ENCODE data around the gene ANKRD63. TPM values are rescaled to one million over a fixed set of nuclear protein-coding genes. Genes with fewer than 3 reads are reported as not detected.

Gene ANKRD63
- total RNA-seq, 4 donors from 2014 or later = 1.6 TPM; not detected in 3

DNA sequence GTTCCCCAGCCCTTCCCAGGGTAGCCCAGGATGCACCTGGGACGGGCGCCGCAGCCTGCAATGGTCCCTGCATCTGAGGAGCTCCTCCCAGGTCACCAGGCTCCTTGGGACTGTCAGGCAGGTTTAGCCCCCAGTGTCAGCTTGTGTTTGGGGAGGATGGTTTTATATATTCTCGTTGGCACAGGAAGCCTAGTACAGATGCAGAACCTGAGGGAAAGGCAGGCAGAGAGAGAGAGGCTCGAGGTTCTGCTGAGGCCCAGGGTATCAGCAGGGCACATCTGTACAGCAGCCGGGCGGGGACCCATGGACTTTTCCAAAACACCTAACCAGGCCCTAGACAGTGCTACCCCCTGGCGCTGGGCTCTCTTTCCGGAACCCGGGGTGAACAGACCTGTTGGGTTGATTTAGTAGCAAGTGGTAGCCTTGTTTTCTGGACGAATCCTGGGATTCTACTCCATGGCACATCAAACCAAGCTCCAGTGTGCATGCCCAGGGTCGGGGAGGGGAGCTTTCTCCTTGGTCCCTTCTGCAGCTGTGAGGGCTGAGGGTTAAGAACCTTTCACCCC lies 35.4 kb downstream of the ANKRD63 start:
- H3K4me3 ChIP-seq = no peak overlapping the region
- TF ChIP-seq POLR2A (IDR thresholded peaks at IDR 0.05) = no peak
- no peak for TF ChIP-seq EP300 (IDR thresholded peaks at IDR 0.05)
- no peak for TF ChIP-seq POLR2AphosphoS5 (IDR thresholded peaks at IDR 0.05)
- TF ChIP-seq, protein P1, sequence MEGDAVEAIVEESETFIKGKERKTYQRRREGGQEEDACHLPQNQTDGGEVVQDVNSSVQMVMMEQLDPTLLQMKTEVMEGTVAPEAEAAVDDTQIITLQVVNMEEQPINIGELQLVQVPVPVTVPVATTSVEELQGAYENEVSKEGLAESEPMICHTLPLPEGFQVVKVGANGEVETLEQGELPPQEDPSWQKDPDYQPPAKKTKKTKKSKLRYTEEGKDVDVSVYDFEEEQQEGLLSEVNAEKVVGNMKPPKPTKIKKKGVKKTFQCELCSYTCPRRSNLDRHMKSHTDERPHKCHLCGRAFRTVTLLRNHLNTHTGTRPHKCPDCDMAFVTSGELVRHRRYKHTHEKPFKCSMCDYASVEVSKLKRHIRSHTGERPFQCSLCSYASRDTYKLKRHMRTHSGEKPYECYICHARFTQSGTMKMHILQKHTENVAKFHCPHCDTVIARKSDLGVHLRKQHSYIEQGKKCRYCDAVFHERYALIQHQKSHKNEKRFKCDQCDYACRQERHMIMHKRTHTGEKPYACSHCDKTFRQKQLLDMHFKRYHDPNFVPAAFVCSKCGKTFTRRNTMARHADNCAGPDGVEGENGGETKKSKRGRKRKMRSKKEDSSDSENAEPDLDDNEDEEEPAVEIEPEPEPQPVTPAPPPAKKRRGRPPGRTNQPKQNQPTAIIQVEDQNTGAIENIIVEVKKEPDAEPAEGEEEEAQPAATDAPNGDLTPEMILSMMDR (IDR thresholded peaks at IDR 0.05) = no peak
- 93 to 97% methylated on average over 3 to 6 of the region's 12 CpGs for WGBS, 2 donors (ENCODE audit: low coverage in 1 of 2)
- no peaks in the 10 kb centered on the region for H3K36me3 ChIP-seq
- no peaks in the 10 kb centered on the region for H3K9me3 ChIP-seq
- no peak overlapping the region for H3K27ac ChIP-seq
- H3K4me1 ChIP-seq = peaks cover 0 to 10% (median 3%) of the 10 kb centered on the region in 3 donors
- no peak for ATAC-seq
- H3K27me3 ChIP-seq = peaks cover 4% of the 10 kb centered on the region

DNA sequence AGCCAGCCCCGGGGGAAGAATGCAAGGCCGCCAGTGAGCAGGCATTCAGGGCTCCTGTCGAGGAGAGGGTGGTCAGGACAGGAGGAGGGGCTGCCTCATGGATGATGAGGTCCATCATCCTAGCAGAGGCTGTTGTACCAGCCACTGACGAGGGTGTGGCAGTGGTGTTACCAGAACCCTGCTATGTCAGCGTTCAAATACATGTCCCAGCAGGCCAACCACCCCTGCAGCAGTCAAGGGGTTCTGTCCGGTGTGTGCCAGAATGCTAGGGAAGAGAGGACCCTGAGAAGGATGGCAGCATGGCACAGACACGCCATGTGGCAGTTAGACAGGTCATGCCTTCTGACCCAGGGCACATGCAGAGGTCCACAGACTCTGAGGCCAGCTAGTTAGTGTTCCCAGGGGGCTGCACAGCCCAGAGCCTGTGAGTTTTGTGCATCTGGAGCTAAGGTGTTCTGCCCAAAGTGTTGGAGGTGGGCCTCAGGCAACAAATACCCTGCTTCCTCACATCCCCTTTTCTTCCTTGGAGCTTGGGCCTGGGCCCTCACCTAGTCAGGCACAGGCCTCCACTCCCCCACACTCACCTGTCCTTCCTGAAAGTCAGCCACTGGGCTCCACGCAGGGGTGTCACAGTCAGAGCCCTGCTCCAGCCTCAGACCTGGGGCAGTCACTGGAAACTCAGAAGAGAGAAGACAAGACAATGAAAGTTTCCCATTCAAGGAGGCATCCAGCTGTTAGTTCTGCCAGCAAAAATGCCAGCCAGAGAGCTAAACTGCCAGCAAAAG lies 36.2 kb downstream of the ANKRD63 start:
- Histone ChIP-seq H3K4me3 (no peak overlapping the region), H3K36me3 (no peaks in the 10 kb centered on the region), H3K27ac (no peak overlapping the region), H3K27me3 (no peaks in the 10 kb centered on the region), H3K4me1 (peaks cover 0 to 5% (median 0%) of the 10 kb centered on the region in 3 donors), H3K9me3 (no peaks in the 10 kb centered on the region)
- no peak for ATAC-seq
- WGBS, 2 donors (ENCODE audit: low coverage in 1 of 2) = no CpG with 5 or more reads among the region's 8 CpGs
- TF ChIP-seq POLR2AphosphoS5 (IDR thresholded peaks at IDR 0.05) (no peak), EP300 (IDR thresholded peaks at IDR 0.05) (no peak), POLR2A (IDR thresholded peaks at IDR 0.05) (no peak)
- TF ChIP-seq, protein P1 (IDR thresholded peaks at IDR 0.05) = no peak

DNA sequence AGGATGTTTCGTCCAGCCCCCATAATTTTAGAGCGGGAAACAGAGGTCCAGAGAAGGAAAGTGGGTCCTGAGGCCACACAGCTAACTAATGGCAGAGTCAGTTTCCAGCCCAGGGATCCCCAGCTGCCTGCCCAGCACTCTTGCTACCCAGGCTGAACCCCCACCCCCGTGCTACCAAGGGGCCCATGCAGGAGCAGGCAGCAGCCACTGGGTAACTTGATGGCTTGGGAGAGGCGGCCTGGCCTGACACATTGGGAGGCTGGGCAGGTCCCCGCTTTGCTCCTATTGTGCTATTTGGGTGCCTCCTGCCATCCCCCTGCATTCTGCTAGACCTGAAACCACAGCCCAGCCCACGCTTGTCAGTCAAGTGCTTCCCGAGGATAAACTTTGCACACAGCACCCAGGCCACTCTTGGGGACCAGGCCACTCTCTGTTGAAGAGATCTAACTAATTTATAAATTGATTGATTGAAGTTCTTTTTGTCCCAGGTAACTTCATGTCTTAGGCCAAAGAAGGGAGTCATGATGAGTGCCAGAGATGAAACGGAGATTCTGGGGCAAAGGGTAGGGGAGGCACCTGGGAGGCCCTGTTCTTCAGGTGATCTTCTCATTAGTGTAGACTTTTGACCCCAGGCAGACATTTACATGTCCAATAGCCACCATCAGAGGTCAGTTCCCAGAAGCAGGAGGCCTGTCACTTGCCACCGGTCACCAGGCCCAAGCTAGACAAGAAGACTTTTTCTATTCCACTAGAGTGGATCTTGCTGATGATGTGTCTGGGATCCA lies 37.0 kb downstream of the ANKRD63 start:
- TF ChIP-seq EP300 (IDR thresholded peaks at IDR 0.05) = no peak
- TF ChIP-seq, protein P1 (IDR thresholded peaks at IDR 0.05) = no peak
- no peak for TF ChIP-seq POLR2A (IDR thresholded peaks at IDR 0.05)
- TF ChIP-seq POLR2AphosphoS5 (IDR thresholded peaks at IDR 0.05) = no peak
- Histone ChIP-seq H3K27me3 (no peaks in the 10 kb centered on the region), H3K9me3 (no peaks in the 10 kb centered on the region), H3K27ac (no peak overlapping the region), H3K4me3 (no peak overlapping the region), H3K36me3 (no peaks in the 10 kb centered on the region), H3K4me1 (peaks cover 0 to 5% (median 0%) of the 10 kb centered on the region in 3 donors)
- WGBS, 2 donors (ENCODE audit: low coverage in 1 of 2) = 87 to 89% methylated on average over 4 to 6 of the region's 9 CpGs
- no peak for ATAC-seq

DNA sequence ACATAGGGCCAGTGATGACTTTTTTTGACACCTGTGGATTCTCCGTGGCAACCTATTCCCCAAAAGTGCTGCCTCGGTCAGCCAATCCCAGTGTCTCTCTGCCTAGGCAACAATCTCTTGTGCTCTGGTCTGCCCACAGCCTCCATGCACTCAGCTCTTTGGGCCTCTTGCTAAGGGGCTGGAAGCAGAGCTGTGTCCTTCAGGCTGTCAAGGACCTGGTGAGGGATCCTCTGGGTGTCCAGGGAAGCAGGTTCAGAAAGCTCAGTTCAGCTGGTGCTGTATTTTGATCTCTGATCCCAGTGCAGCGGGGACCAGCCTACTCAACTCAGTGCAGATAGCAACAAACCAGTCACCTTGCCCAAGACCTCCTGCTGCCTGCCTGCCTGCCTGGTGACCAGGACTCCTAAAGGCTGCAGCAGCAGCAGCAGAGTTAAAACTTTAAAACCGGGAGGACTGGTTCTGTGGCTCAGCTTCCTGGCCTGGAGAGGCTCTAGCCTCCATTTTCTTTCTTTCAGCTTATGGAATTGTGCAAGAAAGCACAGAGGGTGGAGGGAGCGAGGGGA lies 37.8 kb downstream of the ANKRD63 start:
- H3K27ac ChIP-seq = no peak overlapping the region
- TF ChIP-seq EP300 (IDR thresholded peaks at IDR 0.05) (no peak), POLR2AphosphoS5 (IDR thresholded peaks at IDR 0.05) (no peak), POLR2A (IDR thresholded peaks at IDR 0.05) (no peak)
- TF ChIP-seq, protein P1 (IDR thresholded peaks at IDR 0.05) = no peak
- 67% methylated on average over 1 of the region's 5 CpGs; no CpG with 5 or more reads in 1 of the 2 donors for WGBS, 2 donors (ENCODE audit: low coverage in 1 of 2)
- H3K27me3 ChIP-seq = peaks cover 1% of the 10 kb centered on the region
- no peaks in the 10 kb centered on the region for H3K36me3 ChIP-seq
- peaks cover 0 to 5% (median 0%) of the 10 kb centered on the region in 3 donors for H3K4me1 ChIP-seq
- no peak for ATAC-seq
- H3K9me3 ChIP-seq = no peaks in the 10 kb centered on the region
- no peak overlapping the region for H3K4me3 ChIP-seq

All from gastroesophageal sphincter (tissue), 4 donors.